ENCODE data around the gene RCAN1. TPM values are rescaled to one million over a fixed set of nuclear protein-coding genes. Genes with fewer than 3 reads are reported as not detected.

Gene RCAN1
- 4.3 TPM for polyA plus RNA-seq (2012; ENCODE audit: low read depth, missing spikeins)

DNA sequence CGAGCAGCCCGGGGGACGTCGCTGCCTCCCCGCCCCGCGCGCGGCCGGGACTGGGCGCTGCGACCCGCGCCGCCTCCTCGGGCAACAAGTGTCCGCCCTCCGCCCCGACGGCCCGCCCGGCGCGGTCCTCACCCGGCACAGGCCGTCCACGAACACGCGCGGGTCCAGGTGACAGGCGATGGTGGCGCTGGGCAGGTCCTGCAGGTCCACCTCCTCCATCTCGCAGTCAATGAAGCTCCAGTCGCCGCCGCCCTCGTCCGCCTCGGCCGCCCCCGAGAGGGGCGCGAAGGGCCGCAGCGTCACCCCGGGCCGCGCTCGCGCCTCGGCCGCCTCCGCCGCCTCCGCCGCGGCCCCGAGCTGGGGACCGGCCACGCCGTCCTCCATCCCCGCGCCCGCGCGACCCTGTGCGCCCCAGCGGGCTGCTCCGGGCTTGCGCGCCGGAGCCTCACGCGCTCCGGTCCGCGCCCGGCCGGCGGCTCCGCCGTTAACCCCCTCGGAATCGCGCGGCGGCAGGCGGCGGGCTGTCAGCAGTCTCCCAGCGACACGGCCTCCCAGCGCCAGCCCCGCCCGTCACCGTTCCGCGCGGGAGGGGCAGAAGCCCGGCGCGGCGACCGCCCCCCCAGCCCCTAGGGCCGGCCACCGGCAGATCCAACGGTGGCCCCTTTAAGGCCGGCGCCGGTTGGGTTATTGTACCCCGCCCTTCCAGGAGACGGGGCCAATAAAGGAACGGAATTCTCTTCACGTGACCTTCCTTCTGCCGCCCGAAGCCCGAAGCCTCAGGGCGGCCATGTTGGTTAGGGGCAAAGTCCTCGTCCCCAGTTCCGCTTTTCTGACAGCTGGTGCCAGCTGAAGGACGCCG, at the start of gene RCAN1:
Gene RCAN1, minus strand, starts transcription at position 486 of the 859 bp plus-strand sequence. Its CDS starts 102 bp downstream, at position 384.
- FAIRE-seq (peak; percentile 96), DNase-seq (ENCODE audit: insufficient read length, low spot score) (peak; percentile 87)
- TF ChIP-seq SPI1 (IDR thresholded peaks at IDR 0.05; ENCODE audit: low read depth, low read length) (peak; percentile 99), PAX5 (IDR thresholded peaks at IDR 0.05; ENCODE audit: insufficient read depth, low read length, severe bottlenecking) (no peak), TAF1 (IDR thresholded peaks at IDR 0.05; ENCODE audit: low read depth, low read length) (no peak), POLR2AphosphoS5 (IDR thresholded peaks at IDR 0.05; ENCODE audit: low read depth, low read length) (no peak)

DNA sequence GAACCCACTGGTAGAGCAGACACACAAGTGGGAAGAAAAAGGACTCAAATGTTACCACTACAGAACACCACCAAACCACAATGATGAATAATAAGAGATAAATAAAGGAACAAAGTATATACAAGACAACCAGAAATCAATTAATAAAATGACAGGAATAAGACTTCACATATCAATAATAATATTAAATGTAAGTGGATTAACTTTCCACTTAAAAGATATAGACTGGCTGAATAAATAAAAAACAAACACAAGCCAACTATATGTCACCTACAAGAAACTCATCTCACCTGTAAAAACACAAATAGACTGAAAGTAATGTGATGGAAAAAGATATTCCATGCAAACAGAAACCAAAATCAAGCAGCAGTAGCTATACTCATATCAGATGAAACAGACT, 46.9 kb upstream of the RCAN1 start:
- FAIRE-seq (no peak), DNase-seq (ENCODE audit: insufficient read length, low spot score) (no peak)
- no peak for TF ChIP-seq POU2F2 (IDR thresholded peaks at IDR 0.05; ENCODE audit: low read depth, low read length)
- no peak for TF ChIP-seq POLR2A (IDR thresholded peaks at IDR 0.05; ENCODE audit: low read depth, low read length)
- no peak for TF ChIP-seq TAF1 (IDR thresholded peaks at IDR 0.05; ENCODE audit: low read depth, low read length)
- TF ChIP-seq PAX5 (IDR thresholded peaks at IDR 0.05; ENCODE audit: insufficient read depth, low read length, severe bottlenecking), result no peak
- no peak for TF ChIP-seq SPI1 (IDR thresholded peaks at IDR 0.05; ENCODE audit: low read depth, low read length)

DNA sequence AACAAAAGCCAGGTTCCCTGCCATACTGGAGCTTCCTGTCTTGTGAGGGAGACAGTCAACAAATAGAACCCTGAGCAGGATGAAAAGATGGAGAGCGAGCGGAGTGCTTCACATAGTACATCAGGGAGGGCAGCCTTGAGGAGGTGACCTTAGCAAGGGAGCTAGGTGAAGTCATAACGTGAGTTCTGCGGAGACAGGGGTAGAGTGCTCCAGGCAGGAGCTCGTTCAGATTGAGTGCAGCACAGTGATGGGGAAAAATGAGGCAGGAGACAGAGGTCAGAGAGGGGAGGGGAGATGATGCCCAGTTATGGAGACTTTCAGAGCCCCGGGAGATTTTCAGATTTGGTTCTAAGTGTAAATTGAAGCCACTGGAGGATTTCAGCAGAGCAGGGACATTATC, 38.6 kb upstream of the RCAN1 start:
- no peak for TF ChIP-seq POLR2A (IDR thresholded peaks at IDR 0.05; ENCODE audit: low read depth, low read length)
- TF ChIP-seq PAX5 (IDR thresholded peaks at IDR 0.05; ENCODE audit: insufficient read depth, low read length, severe bottlenecking), result no peak
- TF ChIP-seq SPI1 (IDR thresholded peaks at IDR 0.05; ENCODE audit: low read depth, low read length), result no peak
- TF ChIP-seq TAF1 (IDR thresholded peaks at IDR 0.05; ENCODE audit: low read depth, low read length), result no peak
- TF ChIP-seq POLR2AphosphoS5 (IDR thresholded peaks at IDR 0.05; ENCODE audit: low read depth, low read length), result no peak
- TF ChIP-seq POU2F2 (IDR thresholded peaks at IDR 0.05; ENCODE audit: low read depth, low read length), result no peak
- no peak for DNase-seq (ENCODE audit: insufficient read length, low spot score)
- FAIRE-seq, result no peak

DNA sequence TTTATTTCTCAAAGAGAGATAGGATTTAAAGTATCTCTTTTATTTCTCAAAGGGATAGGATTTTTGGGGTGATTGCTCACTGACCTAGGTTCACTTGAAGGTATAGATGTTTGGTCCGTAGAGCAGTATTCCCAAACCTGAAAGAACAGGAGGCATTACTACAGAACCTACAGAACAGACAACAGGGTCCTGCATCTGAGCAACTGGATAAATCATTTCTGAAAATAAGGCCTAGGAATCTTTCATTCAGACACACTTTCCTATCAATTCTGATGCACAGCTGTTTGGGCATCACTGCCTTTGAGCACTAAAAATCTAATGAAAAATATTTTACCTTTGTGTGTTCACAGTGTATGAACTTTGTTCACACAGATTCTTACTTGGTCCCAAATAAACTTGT, 36.7 kb upstream of the RCAN1 start:
- no peak for FAIRE-seq
- TF ChIP-seq POLR2A (IDR thresholded peaks at IDR 0.05; ENCODE audit: low read depth, low read length) (no peak), SPI1 (IDR thresholded peaks at IDR 0.05; ENCODE audit: low read depth, low read length) (no peak), PAX5 (IDR thresholded peaks at IDR 0.05; ENCODE audit: insufficient read depth, low read length, severe bottlenecking) (no peak)
- DNase-seq (ENCODE audit: insufficient read length, low spot score), result no peak

DNA sequence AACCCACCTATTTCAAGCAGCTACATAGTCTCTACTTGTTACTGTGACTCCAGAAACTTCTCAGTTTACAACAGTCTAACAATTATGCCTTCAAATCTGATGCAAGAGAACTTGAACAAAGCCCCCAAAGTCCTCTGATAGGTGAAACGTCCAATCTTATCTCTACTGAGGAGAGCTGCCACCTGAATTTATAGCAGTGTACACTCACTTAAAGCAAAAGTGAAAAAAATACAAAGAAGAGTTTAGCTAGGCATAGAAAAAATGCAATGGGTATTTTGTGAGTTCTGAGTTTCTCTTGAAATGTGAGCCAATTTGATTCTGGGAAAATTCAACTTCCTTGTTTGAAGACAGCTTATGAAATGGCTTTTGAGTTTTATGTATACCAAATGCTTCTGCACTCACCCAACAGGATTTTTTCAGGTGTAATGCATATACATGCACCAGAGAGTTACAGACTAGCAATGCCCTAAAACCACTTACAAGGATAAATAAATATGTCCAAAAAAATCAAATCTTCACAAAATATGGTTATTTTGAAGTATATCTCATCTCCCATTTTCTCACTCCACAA, 36.0 kb upstream of the RCAN1 start:
- FAIRE-seq, result no peak
- DNase-seq (ENCODE audit: insufficient read length, low spot score), result no peak
- TF ChIP-seq SPI1 (IDR thresholded peaks at IDR 0.05; ENCODE audit: low read depth, low read length) (no peak), POLR2AphosphoS5 (IDR thresholded peaks at IDR 0.05; ENCODE audit: low read depth, low read length) (no peak), POLR2A (IDR thresholded peaks at IDR 0.05; ENCODE audit: low read depth, low read length) (no peak), PAX5 (IDR thresholded peaks at IDR 0.05; ENCODE audit: insufficient read depth, low read length, severe bottlenecking) (no peak), POU2F2 (IDR thresholded peaks at IDR 0.05; ENCODE audit: low read depth, low read length) (no peak), TAF1 (IDR thresholded peaks at IDR 0.05; ENCODE audit: low read depth, low read length) (no peak)

DNA sequence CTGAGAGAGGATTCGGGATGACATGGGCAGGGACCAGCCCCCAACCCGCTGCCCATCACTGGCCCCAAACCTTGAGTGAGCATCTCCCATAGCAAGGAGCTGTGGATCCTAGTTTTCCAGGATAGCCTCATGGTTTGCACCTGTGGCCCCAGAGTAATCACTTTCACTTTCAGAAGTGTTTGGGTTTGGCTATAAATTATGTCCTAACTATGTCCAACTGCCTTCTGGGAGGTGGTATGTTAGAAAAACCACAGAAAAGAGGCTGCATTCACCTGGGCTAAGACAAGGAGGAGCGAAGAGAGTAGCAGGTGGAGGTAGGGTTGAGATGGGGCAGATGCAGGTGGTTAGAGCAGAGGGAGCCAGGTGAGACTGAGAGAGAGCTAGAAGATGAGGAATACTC, 34.5 kb upstream of the RCAN1 start:
- DNase-seq (ENCODE audit: insufficient read length, low spot score) (no peak), FAIRE-seq (no peak)
- no peak for TF ChIP-seq PAX5 (IDR thresholded peaks at IDR 0.05; ENCODE audit: insufficient read depth, low read length, severe bottlenecking)
- no peak for TF ChIP-seq SPI1 (IDR thresholded peaks at IDR 0.05; ENCODE audit: low read depth, low read length)
- no peak for TF ChIP-seq POLR2AphosphoS5 (IDR thresholded peaks at IDR 0.05; ENCODE audit: low read depth, low read length)
- no peak for TF ChIP-seq TAF1 (IDR thresholded peaks at IDR 0.05; ENCODE audit: low read depth, low read length)
- no peak for TF ChIP-seq POLR2A (IDR thresholded peaks at IDR 0.05; ENCODE audit: low read depth, low read length)
- no peak for TF ChIP-seq POU2F2 (IDR thresholded peaks at IDR 0.05; ENCODE audit: low read depth, low read length)

DNA sequence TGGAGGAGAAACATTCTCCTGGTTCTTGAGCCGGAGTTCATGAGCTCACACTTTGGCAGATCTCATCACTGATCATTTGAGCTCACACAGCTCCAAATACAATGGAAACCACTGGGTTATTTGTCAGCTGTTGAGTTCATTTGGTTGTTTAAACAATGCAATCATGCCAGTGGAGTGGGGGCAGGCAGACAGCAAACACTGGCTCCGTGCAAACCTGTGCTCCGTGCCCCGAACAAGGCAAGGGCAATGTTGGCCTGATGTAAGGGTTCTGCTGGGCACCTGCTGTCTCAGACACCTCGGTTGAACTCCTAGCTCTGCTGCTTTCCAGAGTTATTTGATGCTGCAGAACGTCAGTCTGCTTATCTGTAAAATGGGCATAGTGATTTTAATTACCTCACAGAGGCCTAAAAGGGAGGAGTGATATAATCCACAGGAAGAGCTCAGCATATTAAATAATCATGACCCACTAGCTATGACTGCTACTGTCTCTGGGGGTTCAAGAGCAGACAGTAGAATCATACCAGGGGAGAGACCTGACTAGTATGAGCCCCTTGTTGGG, 33.9 kb upstream of the RCAN1 start:
- no peak for TF ChIP-seq POLR2AphosphoS5 (IDR thresholded peaks at IDR 0.05; ENCODE audit: low read depth, low read length)
- no peak for TF ChIP-seq TAF1 (IDR thresholded peaks at IDR 0.05; ENCODE audit: low read depth, low read length)
- TF ChIP-seq POU2F2 (IDR thresholded peaks at IDR 0.05; ENCODE audit: low read depth, low read length), result no peak
- DNase-seq (ENCODE audit: insufficient read length, low spot score), result no peak
- FAIRE-seq, result no peak

DNA sequence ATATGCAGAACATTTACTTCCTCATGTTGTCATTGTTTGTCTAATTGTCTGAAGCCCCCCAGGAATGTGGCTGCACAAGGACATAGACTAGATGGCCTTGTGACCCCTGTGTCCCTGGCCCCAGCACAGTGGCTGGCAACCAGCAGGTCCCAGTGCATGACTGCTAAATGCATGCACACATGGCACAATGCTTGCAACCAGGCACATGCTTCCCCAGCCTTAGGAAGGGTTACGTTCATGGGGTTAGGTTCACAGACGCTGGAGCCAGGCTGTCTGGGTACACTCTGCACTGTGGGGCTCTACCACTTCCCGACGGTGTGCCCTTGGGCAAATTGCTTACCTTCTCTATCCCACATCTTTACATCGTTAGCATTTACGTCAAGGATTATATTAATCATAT, 32.6 kb upstream of the RCAN1 start:
- peak; percentile 65 for FAIRE-seq
- no peak for DNase-seq (ENCODE audit: insufficient read length, low spot score)
- TF ChIP-seq PAX5 (IDR thresholded peaks at IDR 0.05; ENCODE audit: insufficient read depth, low read length, severe bottlenecking) (no peak), TAF1 (IDR thresholded peaks at IDR 0.05; ENCODE audit: low read depth, low read length) (no peak), POLR2AphosphoS5 (IDR thresholded peaks at IDR 0.05; ENCODE audit: low read depth, low read length) (no peak), POU2F2 (IDR thresholded peaks at IDR 0.05; ENCODE audit: low read depth, low read length) (no peak), POLR2A (IDR thresholded peaks at IDR 0.05; ENCODE audit: low read depth, low read length) (no peak)

DNA sequence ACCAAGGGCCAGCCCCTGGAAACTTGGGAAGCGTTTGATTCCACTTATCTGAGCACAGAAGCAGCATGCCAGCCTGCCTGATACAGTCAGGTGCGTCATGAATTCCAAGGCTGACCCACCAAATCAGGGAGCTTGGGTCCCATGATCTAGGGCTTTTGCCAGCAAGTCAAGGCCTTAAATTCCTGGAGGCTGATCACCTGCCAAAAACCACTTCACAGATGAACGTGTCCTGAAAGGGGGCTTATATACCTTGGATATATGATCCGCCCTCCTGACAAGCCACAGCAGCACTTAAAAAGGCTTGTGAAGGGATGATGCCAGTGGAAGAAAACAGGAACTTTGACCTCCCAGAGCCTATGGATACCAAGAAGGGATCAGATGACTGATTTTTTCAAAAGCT, 29.9 kb upstream of the RCAN1 start:
- no peak for FAIRE-seq
- DNase-seq (ENCODE audit: insufficient read length, low spot score), result no peak
- no peak for TF ChIP-seq POLR2AphosphoS5 (IDR thresholded peaks at IDR 0.05; ENCODE audit: low read depth, low read length)
- TF ChIP-seq SPI1 (IDR thresholded peaks at IDR 0.05; ENCODE audit: low read depth, low read length), result no peak
- TF ChIP-seq TAF1 (IDR thresholded peaks at IDR 0.05; ENCODE audit: low read depth, low read length), result no peak

Data from GM12891 (cell line).